ENCODE measurements around the gene ANKRD7.

Gene ANKRD7

GRCh38 chr7:118224521-118224920 lies at the start of gene ANKRD7:
ANKRD7 (plus strand) TSS chr7:118224704; CDS start chr7:118224831, 127 bp downstream.
- no peak for DNase-seq

GRCh38 chr7:118175740-118176139 lies 48.8 kb upstream of the ANKRD7 start:
- DNase-seq: no peak

GRCh38 chr7:118179191-118179590 lies 45.3 kb upstream of the ANKRD7 start:
- DNase-seq: no peak

GRCh38 chr7:118182593-118183427 lies 41.7 kb upstream of the ANKRD7 start:
- DNase-seq: peak; percentile 43

- DNase-seq: no peak
Observed at GRCh38 chr7:118183428-118183785, 41.1 kb upstream of the ANKRD7 start.

- DNase-seq: peak; percentile 99
Observed at GRCh38 chr7:118183786-118184564, 40.5 kb upstream of the ANKRD7 start, which contains the start of gene LSM8. LSM8 (plus strand) TSS chr7:118184164; CDS start chr7:118184224, 60 bp downstream.

- DNase-seq: peak; percentile 19
Observed at GRCh38 chr7:118184565-118184940, 40.0 kb upstream of the ANKRD7 start.

GRCh38 chr7:118185163-118185860 lies 39.2 kb upstream of the ANKRD7 start:
- no peak for DNase-seq

- DNase-seq: no peak
Observed at GRCh38 chr7:118186501-118186900, 38.0 kb upstream of the ANKRD7 start.

- no peak for DNase-seq
Observed at GRCh38 chr7:118194571-118194970, 29.9 kb upstream of the ANKRD7 start.

GRCh38 chr7:118195837-118196474 lies 28.5 kb upstream of the ANKRD7 start:
- DNase-seq: peak; percentile 69

GRCh38 chr7:118202061-118202460 lies 22.4 kb upstream of the ANKRD7 start:
- no peak for DNase-seq

- DNase-seq: peak; percentile 97
Observed at GRCh38 chr7:118214051-118214832, 10.3 kb upstream of the ANKRD7 start.

- no peak for DNase-seq
Observed at GRCh38 chr7:118214833-118215182, 9.7 kb upstream of the ANKRD7 start.

GRCh38 chr7:118217210-118217619 lies 7.3 kb upstream of the ANKRD7 start:
- no peak for DNase-seq

- DNase-seq: no peak
Observed at GRCh38 chr7:118218413-118219156, 5.9 kb upstream of the ANKRD7 start.

- no peak for DNase-seq
Observed at GRCh38 chr7:118219157-118219512, 5.4 kb upstream of the ANKRD7 start.

GRCh38 chr7:118220583-118220982 lies 3.9 kb upstream of the ANKRD7 start:
- DNase-seq: no peak

- DNase-seq: no peak
Observed at GRCh38 chr7:118222591-118222990, 1.9 kb upstream of the ANKRD7 start.

- no peak for DNase-seq
Observed at GRCh38 chr7:118232837-118233236, 8.3 kb downstream of the ANKRD7 start.

GRCh38 chr7:118233799-118234198 lies 9.3 kb downstream of the ANKRD7 start:
- no peak for DNase-seq

GRCh38 chr7:118239014-118239413 lies 14.5 kb downstream of the ANKRD7 start:
- DNase-seq: no peak
